NB4 (cell line): ENCODE data around the gene FZD8.

ENCODE experiments used
- MYC ChIP-seq: IDR thresholded peaks from 2 replicates; pipeline ENCODE4 v1.6.1; 2011; ENCODE audit warnings: low read depth, low read length
- POLR2A ChIP-seq: IDR thresholded peaks from 2 replicates; pipeline ENCODE4 v1.6.1; 2011; ENCODE audit warnings: mild to moderate bottlenecking; ENCODE audit not compliant: insufficient read length; ENCODE audit errors: extremely low read depth
- TF ChIP-seq, protein P1 (sequence below): IDR thresholded peaks from one replicate; pipeline ENCODE4 v1.5.1; 2012; ENCODE audit warnings: low read depth, low read length

DNA sequence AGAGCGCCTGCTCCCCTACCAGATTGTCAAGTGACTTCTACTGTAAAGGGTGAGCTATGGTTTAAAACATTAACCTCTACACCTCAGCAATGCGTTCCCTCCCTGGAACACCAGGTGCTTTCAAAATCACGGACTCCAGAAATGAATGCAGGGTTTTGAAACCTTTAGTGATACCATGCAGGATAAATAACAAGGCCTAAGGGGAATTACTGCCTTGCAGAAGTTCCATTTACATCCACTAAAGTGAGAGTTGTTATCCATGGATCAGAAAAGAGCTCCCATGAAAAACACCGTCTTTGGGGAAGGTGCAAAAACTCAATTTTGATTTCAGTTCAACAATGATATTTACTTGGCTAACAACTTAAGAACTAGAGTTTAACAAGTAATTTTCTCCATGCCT is 4.0 kb downstream of the FZD8 start:
- TF ChIP-seq, protein P1, sequence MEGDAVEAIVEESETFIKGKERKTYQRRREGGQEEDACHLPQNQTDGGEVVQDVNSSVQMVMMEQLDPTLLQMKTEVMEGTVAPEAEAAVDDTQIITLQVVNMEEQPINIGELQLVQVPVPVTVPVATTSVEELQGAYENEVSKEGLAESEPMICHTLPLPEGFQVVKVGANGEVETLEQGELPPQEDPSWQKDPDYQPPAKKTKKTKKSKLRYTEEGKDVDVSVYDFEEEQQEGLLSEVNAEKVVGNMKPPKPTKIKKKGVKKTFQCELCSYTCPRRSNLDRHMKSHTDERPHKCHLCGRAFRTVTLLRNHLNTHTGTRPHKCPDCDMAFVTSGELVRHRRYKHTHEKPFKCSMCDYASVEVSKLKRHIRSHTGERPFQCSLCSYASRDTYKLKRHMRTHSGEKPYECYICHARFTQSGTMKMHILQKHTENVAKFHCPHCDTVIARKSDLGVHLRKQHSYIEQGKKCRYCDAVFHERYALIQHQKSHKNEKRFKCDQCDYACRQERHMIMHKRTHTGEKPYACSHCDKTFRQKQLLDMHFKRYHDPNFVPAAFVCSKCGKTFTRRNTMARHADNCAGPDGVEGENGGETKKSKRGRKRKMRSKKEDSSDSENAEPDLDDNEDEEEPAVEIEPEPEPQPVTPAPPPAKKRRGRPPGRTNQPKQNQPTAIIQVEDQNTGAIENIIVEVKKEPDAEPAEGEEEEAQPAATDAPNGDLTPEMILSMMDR = no peak
- TF ChIP-seq MYC (no peak), POLR2A (no peak)
